Activated gamma-delta T cell treated with Interleukin-2 at 50 U/mL for 16 hours (primary cell): ENCODE results near the gene ACY1.

Source experiments
- DNase-seq: peaks from one replicate; pipeline ENCODE4 v3.0.0-alpha.2; 2020

Gene ACY1

DNA sequence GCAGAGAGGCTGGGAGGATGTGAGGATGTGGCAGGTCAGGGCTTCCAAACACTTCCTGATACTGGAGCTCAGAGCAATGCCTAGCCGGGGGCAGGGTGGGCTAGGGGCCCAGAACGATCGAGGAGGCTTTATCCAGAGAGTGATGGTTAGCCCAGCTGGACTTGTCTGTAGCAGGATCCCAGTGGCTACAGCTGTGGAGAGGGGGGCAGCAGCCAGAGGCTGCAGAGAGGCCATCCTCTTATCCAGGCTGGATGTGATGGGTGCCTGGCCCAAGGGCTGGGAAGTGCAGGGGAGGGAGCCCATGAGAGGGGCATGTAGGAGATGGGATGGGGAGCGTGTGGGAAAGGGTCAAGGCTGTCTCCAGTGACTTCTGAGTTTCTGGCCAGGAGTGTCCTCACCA lies 36.5 kb upstream of the ACY1 start:
- DNase-seq, result no peak

DNA sequence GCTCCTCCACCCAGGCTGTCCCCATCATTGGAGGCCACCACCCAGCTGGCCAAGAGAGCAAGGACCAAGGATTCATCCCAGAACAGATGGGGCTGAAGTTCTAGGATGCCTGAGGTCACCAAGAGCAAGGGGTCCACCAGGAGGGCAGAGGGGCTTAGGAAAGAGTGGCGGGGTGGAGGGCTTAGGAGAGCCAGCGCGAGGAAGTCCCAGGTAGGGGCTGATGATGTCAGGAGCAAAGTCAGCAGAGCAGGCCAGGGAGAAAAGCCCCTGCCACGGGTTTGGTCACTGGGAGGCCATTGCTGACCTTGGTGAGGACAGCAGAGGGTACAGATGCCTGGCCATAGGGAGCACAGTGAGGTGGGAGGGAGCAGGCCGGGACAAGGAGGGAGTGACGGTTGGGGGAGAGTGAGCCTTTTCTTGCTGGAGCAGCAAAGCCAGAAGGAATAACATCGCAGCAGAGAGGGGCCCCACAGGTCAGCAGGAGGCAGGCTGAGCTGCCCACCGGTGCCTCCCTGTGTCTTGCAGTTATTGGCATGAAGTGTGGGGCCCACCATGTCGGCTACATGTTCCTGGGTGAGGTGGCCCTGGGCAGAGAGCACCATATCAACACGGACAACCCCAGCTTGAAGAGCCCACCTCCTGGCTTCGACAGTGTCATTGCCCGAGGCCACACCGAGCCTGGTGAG lies 36.0 kb upstream of the ACY1 start:
- DNase-seq, result no peak

DNA sequence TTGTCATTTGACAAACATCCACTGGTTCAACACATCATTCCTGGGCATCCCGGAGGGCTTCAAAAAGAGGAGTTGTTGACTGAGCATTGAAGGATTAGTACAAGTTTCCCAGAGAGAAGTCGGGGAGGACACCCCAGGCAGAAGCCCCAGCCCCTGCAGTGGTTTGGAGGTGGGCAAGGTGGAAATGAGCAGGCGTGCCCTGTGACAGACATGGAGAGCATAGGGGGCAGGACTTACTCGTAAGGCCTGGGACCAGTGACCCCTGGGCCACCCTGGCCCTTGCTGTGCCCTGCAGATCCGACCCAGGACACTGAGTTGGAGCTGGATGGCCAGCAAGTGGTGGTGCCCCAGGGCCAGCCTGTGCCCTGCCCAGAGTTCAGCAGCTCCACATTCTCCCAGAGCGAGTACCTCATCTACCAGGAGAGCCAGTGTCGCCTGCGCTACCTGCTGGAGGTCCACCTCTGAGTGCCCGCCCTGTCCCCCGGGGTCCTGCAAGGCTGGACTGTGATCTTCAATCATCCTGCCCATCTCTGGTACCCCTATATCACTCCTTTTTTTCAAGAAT lies 35.2 kb upstream of the ACY1 start:
- DNase-seq, result no peak

DNA sequence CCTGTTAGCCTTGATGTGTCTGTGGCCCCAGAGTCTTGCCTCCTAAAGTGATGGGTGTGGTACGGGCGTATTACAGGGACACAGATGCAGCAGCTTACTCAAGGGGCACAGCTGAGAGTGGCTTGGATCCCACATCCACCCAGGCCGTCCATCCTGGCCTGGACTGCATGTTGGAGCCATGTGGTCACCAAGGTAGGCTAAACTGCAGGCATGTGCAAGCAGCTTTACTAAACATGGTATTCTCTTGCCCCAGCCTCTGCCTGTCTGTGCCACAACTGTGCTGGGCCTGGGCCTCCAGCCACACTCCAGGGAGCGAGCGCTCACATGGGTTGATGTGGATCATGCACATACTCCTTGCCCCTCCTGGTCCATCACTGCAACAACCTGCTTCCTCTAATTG lies 34.2 kb upstream of the ACY1 start:
- no peak for DNase-seq

DNA sequence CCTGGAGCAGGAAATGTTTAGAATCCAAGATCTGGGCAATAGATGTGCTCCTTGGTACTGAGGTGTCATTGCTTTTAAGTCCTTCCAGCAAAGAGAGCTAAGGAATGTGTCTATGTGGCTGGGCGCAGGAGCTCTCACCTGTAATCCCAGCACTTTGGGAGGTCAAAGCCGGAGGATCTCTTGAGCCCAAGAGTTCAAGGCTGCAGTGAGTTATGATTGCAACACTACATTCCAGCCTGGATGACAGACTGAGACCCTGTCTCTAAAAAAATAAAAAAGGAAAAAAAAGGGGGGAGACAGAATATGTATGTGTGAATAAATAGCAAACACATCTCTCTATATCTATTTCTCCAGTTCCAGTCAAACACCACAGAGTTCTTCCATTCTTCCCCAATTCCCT lies 32.4 kb upstream of the ACY1 start:
- DNase-seq, result no peak

DNA sequence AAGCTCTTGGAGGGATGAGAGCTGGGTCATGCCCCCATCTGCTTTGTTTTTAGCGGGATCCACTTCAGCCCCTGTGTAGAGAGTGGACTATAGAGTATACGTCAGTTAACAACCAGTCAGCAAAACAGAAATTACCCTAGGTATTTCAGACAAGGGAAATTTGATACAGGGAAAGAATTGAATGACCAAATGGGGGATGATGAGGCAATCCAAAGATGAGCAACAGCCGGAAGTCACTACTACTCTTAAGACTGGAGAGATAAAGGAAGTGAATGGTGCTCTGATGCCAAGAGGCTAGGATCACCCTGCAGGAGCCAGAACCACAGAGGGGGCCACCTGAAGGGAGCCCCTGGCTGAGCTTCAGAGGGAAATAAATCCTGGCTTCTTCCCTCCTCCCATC lies 29.9 kb upstream of the ACY1 start:
- DNase-seq, result no peak

DNA sequence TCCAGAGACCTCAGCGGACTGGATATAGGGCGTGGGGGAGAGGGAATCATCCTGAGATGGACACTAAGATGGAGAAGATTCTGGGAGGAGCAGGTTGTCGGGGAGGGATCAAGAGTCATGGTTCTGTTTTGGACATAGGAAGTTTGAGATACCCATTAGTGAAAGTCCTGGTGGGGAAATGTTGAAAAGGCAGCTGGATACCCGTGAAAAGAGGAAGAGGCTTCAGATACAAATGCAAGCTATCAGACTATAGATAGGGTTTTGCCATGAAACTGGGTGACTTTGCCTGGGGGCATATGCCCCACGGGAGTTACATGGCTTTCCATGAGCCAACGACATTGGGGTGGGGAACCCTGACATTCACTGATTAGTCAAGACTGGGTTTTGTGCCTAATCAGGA lies 29.2 kb upstream of the ACY1 start:
- no peak for DNase-seq

DNA sequence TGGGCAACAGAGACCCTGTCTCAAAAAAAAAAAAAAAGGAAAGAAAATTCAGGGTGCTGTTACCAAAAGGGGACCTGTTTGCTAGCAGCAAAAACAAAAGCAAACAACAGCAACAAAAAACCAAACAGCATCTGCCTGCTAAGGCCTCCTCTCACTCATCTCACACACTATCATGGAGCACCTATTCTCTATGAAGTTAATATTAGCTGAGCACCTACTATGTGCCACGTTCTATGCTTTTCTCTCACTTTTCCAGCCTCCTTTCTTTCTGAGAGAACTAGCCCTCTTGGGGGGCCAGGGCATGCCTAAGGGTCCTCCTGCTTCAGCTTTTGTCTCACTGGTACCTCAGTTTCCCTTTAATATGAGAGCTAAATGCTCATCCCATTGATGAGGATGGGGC lies 28.6 kb upstream of the ACY1 start:
- no peak for DNase-seq

DNA sequence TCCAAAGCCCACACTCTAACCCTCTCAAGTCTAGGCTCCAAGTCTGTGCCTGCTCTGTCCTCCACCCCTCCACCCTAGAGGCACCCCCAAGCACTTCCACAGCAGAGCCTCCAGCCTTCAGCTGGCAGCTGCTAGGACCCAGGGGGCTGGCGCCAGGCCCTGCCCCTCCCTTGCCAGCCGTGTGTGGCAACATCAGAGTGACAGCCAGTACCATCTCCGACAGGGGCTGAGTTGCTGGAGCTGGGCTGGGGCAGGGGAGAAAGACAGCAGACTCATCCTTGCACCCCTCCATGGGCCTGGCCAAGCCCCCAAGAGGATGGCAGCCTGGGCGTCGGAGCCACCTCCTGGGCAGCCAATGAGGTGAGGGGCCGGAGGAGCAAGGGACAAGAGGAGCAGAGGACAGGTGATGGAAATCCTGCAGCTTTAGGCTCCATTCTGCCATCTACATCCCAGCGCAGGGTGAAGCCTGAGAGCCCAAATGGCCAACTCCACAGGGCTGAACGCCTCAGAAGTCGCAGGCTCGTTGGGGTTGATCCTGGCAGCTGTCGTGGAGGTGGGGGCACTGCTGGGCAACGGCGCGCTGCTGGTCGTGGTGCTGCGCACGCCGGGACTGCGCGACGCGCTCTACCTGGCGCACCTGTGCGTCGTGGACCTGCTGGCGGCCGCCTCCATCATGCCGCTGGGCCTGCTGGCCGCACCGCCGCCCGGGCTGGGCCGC lies 28.0 kb upstream of the ACY1 start, which contains the start of gene GPR62:
TSS of gene GPR62 (plus strand) at position 207 of the 718 bp plus-strand sequence. CDS start at position 479, 272 bp downstream.
- DNase-seq, result no peak

DNA sequence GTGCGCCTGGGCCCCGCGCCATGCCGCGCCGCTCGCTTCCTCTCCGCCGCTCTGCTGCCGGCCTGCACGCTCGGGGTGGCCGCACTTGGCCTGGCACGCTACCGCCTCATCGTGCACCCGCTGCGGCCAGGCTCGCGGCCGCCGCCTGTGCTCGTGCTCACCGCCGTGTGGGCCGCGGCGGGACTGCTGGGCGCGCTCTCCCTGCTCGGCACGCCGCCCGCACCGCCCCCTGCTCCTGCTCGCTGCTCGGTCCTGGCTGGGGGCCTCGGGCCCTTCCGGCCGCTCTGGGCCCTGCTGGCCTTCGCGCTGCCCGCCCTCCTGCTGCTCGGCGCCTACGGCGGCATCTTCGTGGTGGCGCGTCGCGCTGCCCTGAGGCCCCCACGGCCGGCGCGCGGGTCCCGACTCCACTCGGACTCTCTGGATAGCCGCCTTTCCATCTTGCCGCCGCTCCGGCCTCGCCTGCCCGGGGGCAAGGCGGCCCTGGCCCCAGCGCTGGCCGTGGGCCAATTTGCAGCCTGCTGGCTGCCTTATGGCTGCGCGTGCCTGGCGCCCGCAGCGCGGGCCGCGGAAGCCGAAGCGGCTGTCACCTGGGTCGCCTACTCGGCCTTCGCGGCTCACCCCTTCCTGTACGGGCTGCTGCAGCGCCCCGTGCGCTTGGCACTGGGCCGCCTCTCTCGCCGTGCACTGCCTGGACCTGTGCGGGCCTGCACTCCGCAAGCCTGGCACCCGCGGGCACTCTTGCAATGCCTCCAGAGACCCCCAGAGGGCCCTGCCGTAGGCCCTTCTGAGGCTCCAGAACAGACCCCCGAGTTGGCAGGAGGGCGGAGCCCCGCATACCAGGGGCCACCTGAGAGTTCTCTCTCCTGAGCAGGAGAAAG lies 27.2 kb upstream of the ACY1 start:
- DNase-seq, result peak; percentile 33

DNA sequence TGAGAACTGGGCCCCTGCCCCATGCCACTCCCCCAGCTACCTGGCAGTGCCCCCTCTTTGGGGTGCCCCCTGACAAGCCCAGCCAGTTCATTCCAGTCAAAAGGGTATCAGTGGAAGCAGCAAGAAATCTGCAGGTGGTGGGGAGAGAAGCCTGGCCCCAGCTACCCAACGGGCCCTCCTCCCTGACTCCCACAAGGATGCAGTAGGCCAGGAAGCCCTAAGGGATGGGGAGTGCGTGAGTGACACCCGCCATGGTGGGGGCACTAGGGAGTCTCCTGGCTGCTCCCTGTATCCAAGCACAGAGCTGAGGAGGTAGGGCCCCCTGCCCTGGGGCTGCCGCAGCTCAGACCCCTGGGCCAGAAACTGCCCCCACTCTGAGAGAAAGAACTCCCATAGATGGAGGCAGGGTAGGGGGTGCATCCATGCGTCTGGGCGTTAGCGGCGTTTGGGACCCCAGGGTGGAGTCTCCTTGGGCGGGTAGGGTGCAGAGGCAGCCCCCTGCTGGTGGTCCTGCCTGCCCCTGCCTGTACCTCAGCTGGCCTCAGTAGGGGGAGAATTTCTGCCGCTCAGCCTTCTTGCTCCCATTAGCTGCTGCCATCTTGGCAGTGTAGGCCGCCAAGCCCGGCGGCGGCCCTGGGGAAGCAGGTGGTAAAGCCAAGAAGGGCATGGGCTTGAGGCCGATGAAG lies 25.7 kb upstream of the ACY1 start:
- no peak for DNase-seq

DNA sequence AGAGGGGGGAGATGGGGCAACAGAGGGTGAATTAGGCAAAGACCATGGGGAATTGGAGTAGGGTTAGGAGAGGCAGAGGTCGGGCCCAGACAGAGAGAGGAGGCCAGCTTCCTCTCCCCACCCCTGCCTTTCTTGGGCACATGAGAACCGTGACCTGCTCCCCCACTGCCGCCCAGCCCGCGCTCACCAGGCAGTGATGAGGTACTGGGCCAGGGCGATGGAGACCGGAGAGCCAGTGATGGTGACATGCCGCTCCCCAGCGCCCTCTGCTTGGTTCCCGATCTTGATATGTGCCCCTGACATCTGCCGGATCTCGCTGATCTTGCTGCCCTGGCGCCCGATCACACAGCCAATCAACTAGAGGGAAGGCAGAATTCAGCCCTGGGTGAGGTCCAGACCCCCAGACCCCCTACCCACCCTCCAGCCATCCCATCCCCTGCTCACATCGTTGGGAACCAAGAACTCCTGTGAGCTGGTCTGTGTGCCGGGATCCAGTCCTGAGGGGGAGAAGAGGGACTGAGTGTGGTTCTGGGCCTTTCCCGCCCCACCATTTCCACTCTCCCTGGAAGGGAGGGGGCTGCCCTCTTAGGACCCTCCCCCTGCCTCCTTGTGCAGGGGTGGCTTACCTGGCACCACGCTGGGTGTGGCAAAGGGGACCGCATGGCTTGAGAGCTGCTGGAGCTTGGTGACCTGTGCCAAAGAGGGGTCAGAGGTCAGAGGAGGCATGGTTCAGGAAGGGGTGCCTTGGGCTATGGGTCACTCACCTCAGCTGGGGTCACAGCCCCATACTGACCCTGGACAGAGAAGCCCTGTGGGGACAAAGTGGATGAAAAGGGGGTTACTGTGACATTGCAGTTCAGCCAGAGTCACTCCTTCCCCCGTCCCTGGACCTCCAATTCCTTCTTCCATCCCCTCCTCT lies 24.5 kb upstream of the ACY1 start:
- no peak for DNase-seq

DNA sequence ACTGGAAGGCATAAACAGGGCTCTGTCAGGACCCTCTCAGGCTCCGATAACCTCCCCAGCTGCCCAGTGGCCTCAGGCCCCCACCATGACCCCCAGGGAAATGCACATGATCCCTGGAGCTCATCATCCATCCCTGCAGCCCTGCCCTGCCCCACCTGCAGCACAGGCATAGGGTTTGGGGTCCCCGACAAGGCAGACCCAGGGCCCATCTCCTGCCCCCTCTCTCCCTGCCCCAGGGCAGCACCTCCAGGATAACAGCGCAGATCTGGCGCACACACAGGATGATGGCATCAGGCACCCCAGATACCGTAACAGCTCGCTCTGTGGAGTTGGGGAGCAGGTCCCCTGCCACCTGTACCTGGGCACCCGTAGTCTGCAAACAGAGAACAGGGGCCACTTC lies 23.7 kb upstream of the ACY1 start:
- no peak for DNase-seq

DNA sequence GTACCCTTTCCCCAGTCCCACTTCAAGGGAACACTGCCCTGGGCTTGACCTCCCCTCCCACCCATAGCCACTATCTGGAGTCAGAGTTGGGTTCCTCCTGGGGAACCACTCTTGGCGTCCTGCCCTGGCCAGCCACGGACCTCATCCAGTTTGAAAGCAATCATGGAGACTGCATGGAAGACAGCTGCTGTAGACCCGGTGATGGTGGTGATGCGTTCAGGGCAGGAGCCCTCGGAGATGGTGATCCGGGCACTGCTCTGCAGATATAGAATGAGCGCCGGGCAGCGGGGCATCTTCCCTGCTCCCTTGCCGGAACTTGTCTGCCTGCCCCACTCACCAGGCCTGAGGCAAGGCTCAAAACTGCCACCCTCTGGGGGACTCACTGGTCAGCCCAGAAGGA lies 22.9 kb upstream of the ACY1 start:
- DNase-seq, result no peak

DNA sequence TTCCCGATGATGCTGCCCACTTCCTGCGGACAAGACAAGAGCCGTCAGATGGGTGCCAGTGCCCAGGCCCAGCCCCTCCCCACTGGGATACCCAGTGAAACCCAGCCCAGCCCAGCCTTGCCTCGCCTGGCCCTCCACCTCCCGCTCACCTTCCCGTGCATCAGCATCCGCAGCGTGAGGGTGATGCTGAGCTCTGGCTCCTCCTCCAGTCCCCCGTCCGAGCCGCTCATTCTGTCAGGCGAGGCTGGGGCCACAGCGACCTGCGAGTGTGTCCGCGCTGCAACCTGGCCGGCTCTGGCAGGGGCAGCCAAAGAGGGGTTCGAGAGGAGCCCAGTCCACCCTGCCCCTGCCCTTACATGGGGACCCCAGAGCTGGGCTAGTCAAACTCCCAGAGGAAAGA lies 22.3 kb upstream of the ACY1 start:
- DNase-seq, result no peak

DNA sequence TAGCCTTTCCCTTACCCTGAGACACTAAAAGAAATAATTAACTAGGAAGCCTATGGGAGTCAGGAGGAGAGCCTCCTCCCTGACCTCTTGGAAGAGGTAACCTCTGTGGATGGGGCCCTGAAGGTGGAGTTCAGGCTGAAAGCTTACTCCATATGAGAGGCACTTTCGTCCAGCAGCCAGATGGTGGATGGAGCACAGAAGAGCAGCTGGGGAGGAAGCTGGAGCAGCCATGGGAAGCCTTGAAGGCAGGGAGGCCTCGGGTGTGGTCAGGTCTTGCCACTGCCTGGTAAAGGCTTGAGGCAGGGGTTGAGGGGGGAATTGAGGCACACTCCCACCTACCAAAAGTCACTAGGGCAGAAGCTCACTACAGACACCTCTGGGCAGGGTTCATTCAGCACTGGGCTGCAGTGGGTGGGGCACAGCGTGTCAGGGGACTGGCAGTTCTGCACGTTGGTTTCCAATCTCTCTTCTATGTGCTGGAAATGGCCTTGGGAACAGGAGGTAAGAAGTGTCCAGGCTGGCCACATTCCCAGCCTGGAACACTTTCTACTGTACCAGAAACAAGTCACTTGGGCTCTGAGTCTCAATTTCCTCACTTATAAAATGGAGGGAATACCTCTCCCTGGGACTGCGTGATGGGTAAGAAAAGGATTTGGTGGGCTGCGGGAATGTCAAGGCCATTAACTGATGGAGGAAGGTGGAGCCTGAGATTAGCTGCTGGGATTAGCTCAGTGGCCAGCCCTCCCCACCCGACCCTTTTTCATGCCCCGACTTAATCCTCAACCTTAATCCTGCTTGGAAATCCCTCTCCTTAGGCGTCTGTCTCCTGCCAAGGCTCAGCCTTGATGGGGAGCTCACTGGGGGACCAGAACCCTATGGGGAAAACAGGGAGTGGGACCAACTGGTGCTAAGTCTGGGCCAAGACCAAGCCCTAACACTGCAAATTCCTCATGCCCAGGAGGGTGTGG lies 21.4 kb upstream of the ACY1 start:
- DNase-seq, result no peak

DNA sequence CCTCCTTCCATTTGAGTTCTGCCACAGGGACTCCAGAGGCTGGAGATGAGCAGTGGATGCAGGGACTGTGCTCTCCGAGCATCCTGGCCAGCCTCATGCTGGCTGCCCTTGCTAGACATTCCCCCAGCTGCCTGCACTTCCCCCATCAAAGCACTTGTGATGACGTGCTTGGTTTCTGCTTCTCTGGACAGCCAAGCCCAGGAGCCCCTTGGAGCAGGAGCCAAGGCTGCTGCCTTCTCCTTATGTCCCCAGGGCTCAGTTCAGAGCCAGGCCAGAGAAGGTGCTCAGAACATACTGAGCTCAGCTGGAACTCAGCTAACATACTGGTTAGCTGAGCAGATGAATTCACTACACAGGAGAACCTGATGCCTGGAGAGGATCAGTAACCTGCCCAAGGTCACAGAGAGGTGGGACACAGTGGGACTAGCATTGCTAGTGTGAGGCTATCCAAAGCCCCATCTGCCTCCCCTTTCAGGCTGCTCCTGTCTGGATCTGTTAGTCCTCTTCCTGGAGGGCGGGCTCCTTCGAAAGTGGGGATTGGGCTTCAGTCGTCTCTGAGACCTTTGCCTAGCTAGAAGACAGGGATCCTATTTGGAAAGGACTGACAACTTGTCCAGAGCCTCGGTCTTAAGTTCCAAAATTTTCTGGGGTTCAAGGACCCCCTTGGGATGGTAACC lies 20.3 kb upstream of the ACY1 start:
- DNase-seq, result no peak

DNA sequence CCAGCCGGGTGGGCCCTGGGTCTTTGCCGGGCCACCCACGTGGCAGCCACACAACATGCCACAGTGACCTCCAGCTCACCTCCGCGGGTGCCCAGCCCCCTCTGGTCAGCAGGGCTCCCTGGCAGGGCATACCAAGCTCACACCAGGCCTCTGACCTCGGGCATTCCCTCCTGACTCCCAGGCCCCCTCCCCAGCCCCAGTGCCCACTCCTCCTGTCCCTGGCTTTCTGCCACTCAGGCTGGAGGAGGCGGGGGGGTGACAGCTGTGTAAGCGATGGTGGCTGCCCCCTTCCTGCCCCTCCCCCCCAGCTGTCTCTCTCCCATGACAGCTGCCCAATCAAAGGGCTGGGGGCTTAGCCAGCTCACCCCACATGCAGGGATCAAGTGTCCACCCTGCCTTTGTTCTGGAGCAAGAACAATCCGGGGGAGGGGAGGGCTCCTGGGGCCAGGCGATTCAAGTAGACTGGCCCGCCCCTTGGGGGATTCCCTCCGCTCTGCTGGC lies 19.3 kb upstream of the ACY1 start:
- DNase-seq, result no peak

DNA sequence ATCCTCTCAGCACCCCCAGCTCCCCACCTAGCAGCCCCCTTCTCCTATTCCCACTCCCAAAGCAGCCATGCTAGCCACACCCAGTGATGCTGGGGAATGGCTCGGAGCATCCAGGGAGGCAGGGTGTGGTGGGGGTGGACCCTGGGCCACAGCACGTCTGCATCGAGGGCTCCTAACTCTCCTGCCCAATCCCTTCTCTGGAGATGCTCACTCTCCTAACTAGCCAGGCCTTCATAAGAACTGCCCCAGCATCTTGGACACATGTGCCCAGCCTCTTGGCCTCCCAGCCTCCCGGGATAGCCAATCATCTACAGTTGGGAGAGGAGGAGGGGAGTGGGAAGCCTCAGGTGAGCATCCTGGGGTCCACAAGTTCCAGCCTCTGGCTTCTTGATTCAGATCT lies 18.8 kb upstream of the ACY1 start:
- DNase-seq, result no peak

DNA sequence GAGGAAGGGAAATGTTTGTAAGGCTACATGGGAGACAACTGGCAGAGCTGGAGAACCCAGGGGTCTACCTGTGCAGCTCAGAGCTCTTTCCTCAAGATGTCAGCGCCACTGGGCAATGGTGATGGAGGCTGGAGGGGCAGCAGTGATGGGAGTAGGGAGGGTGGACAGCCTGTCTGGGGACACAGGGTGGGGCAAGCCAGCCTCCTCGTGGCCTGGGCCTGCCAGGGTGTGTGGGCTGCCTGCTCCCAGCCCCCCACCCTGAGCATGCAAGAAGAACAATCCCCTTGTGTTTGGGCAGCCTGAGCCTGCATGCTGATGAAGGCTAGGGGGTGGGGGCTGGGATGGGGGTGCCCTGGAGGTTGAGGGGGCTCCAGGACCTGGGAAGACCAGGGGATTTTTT lies 17.3 kb upstream of the ACY1 start:
- no peak for DNase-seq
